Cerebellar nuclear complex (tissue), 1 donor: ENCODE data around the gene UPK3BL2.
"Not testable (repeated sequence)": the region's sequence is repeated elsewhere in the genome, so short reads cannot be mapped to it uniquely, and the experiment has no call there.

ENCODE experiments used
- DNase-seq, 2 experiments: peaks; one replicate each; lab custom pipeline; 2025; lab: John Stamatoyannopoulos, UW

UPK3BL2 gene

DNA sequence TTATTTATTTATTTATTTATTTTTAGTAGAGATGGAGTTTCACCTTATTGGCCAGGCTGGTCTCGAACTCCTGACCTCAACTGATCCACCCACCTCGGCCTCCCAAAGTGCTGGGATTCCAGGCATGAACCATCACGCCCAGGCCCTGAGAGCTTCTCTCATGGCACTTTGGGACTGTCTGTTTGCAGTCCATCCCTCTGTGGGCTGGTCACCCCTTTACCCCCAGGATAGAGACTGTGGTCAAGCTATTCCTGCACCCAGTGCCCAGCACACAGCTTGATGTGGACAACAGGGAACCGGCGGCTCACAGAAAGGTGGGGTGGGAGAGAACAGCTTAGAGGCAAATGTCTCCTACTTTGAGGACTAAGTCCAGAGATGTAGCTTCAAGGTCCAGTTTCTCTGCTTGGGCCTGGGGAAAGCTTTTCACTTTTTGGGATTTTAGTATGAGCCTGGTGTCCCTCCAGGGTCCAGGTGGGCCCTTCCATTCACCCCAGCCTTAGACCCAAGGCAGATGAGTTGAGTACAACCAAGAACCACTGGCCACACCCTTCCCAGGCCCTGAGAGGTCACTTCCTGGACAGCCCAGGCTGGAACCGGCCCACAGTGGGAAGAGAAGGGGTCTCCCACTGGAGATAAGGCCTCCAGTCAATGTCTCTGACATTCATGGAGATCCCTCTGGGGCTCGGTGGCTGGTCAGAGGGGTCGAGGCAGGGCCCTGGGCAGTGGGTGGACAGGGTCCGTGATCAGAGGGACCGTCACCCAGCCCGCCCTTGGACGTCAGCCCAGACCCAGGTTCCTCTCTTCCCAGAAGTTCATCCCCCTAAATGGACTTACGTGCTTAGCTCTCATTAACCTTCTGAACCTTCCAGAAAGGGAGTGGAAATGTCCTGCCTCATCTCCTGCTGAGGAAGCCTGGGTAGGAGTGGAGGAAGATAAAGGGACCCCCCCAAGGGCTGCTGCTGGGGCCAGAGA lies 15.4 kb downstream of the UPK3BL2 start:
- not testable (repeated sequence) for DNase-seq

DNA sequence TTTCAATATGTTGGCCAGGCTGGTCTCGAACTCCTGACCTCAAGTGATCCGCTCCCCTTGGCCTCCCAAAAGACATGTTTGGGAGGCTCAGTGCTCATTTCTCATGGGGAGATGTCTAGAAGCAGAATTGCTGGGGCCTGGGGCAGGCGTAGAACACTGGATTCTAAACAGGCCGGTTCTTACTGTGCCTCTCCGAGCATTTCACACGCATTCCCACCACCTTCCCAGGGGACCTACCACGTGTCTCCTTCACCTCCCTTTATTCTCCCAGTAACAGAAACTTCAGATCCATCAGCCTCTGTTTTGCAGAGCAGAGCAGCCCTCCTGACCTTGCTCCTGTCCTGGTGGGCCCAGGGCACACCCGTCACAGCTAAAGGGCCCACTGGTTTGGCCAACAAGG lies 16.3 kb downstream of the UPK3BL2 start:
- DNase-seq: not testable (repeated sequence)

DNA sequence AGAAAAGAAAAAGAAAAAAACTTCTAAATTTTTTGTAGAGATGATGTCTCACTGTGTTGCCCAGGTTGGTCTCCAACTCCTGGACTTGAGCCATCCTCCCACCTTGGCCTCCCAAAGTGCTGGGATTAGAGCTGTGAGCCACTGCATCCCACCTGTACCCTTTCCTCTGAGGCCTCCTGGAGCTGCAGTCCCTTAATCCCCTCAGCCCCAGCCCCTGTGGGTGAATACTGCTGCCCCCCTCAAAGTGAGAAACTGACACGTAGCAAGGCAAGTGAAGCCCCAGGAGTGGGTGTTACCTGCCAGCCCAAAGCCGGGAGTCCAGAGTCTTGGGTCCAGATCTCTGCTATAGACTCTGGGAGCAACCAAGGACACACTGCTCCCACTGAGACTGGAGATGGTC lies 18.7 kb downstream of the UPK3BL2 start:
- not testable (repeated sequence) for DNase-seq

DNA sequence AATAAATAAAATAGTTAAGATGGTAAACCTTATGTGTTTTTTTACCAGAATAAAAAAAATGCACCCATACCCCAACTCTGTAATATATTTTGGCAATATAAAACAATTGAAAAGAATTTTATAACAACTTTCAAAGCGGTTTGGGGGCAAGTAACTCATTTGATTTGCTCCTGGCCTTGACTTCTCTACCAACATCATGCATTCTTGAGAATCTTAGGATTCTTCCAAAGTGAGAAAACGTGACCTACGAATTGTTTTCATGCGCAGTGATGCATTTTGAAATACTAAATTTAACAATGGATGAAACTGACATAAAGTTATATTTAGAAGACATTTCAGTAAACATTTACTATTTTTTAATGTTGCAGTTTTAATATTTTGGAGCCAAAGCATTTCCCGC lies 22.7 kb downstream of the UPK3BL2 start:
- not testable (repeated sequence) for DNase-seq

DNA sequence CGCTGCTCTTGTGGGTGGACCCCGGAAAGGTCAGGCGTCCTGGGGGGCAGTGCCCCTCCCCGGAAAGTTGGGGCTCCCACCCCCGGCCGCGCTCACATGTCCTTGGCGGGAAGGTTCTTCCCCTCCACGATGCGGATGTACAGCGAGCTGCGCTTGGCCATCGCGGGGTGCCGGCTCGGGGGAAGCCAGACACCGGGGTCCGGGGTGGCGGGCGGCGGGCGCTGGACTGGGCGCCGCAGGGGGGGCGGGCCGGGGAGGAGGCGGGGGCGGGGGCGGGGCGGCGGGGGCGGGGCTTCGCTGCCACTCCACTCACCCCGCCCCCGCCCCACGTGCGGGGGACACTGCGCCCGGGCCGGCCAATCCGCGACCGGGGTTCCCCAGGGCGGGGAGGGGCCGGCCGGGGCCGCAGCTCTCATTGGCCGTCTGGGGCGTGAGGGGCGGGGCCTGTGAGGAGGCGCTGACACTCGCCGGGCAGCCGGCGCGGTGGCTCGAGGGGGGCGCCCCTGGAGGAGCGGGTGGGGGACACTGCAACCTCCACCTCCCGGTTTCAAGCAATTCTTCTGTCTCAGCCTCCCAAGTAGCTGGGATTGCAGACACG lies 25.8 kb downstream of the UPK3BL2 start, which contains the start of gene RASA4B:
TSS of gene RASA4B (minus strand) at position 228 of the 598 bp plus-strand sequence. CDS start at position 161, 67 bp downstream.
- DNase-seq: not testable (repeated sequence)

DNA sequence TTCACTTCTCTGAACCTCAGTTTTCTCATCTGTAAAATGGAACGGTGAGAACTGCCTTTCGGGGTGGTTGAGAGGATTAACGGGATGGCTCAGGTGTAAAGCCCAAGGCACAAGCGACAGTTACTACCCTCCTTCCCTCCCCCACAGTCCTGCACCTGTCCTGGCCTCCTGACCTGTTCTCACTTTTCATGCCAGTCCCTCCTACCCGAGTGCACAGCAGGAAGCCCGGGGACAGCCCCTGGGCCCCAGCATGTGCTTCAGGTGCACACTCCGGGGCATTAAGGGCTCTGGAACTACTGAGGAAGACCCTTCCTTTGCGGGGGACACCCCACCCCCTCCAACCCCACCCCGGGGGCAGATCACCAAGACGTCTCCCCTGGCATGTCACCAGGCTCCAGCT lies 26.5 kb downstream of the UPK3BL2 start:
- DNase-seq: not testable (repeated sequence)

DNA sequence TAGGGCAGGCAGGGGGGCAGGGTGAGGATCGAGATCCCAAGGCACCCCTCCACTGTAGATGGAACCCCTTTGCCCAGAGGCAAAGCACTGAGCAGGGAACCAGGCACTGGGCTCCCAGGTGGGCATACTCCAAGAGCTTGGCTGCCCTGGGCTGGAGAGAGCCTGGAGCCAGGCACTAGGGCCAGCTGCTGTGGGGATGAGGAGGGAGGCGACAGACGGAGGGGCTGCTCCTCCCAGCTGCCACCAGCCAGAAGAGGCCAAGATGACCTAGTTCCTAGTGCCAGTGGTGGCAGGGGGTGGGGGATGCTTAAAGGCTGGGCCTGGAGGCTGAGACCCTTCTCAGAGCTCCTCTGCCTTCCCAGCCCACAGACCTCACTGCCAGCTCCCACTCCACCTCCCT lies 27.6 kb downstream of the UPK3BL2 start:
- DNase-seq: not testable (repeated sequence)

DNA sequence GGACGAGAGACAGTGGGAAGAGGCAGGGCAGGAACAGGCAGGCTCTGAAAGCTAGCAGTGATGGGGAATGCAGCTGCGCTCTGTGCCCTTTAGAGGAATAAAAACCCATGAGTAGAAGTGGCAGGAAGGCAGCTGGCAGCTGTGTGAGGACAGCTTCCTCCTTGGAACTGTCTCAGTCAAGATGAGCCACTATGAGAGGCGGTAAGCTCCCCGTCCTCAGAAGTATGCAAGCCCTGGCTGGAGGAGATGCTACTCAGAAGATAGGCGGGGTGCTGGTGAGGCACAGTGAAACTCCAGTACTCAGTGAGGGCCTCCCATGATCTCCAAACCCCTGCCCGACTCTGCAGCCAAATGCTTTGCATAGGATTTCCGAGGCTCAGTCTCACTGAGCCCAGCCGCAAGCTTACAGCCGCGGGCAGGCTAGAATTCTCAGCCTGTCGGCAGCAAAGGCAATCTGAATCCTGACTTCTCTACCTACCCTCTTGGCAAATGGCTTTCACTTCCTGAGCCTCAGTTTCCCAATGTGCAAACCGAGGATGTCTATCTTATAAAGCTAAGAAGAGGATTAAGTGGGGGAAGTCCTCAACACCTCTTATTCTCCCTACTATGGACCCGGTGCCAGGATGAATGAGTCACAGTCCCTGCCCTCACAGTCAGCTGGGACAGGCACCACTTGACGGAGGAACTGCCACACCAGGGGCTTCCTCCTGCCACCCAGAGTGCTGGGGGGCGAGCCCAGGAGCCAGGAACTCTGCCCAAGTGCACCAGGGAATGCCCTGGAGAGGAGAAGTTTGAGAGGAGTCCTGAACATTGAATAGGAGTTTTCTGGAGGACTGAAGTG lies 28.4 kb downstream of the UPK3BL2 start:
- not testable (repeated sequence) for DNase-seq

DNA sequence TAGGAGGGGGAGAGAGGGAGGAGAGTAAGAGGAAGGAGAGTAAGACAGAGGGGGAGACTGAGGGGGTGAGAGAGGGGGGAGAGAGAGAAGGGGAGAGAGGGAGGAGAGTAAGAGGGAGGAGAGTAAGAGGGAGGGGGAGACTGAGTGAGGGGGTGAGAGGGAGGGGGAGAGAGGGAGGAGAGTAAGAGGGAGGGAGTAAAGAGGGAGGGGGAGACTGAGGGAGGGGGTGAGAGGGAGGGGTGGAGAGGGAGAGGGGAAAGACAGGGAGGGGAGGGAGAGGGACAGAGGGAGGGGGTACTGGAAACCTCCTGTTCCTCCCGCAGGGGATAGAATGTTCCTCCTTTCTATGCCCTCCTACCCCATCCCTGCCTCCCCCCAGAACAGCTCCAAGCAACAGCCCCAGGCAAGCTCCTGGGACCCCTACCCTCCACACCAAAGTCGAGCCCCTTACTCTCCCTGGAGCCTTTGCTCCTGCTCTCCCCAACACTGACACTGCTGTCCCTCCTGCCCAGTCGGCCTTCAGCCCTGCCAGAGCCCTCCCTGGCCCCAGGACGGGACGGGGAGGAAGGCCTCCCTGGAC lies 30.8 kb downstream of the UPK3BL2 start:
- not testable (repeated sequence) for DNase-seq

DNA sequence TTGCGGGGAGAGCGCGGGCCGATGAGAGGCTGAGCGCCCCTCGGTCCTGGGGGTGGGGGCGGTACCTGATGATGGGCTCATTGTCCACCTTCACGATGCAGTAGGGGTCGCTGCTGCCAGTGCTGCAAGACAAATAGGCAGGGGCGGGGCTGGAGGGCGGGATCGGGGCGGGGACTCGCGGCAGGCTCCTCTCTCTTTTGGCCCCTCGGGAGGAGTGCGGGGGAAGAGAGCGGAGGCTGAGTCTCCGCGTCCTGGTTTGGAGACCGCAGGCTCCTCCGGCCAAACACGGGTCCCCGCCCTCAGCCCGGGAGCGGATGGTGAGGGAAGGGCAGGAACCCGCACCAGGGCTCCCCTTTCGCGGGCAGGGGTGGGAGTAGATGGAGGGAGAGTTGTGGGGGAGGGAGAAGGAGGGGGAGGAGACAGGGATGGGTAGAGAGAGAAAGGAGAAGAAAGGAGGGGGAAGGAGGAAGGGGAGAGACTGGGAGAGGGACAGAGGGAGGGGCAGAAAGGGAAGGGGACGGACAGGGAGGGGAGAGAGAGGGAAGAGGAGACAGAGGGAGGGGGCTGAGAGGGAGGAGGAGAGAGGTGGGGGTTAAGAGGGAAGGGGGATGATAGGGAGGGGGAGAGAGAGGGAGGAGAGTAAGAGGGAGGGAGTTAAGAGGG lies 31.5 kb downstream of the UPK3BL2 start:
- DNase-seq: not testable (repeated sequence)

DNA sequence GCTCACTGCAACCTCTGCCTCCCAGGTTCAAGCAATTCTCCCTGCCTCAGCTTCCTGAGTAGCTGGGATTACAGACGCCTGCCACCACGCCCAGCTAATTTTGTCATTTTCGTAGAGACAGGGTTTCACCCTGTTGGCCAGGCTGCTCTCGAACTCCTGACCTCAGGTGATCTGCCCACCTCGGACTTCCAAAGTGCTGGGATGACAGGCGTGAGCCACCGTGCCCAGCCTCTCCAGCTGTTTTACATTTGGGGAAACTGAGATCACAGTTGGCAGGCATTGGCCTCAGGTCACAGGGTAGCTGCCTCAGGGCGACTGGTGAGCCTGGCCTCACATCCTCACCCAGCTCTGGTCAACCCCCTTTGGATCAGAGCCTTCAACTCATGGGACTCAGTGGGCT lies 32.9 kb downstream of the UPK3BL2 start:
- not testable (repeated sequence) for DNase-seq

DNA sequence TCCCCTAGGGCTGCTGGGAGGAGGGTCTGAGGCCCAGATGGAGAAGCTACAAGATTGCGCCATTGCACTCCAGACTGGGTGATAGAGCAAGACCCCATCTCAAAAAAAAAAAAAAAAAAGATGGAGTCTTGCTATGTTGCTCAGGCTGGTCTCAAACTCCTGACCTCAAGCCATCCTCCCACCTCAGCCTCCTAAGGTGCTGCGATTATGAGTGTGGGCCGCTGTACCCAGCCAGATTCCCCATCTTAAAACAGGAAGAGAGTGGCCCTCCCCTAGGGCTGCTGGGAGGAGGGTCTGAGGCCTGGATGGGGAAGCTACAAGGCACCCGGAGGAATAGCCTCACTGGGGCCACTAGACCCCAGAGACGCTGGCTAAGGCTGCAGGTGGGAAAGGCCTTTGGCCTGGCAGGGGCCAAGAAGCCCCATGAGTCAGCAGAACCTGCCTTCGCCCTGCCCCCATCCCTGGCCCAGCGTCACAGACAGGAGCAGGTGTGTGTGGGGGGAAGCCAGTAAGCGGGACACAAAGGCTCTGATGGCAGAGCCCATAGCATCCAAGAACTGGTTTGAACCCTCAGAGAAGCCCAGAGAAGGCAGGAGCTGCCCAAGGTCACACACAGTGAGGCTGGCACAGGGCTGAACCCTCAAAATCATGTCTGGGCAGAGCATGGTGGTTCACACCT lies 35.9 kb downstream of the UPK3BL2 start:
- not testable (repeated sequence) for DNase-seq

DNA sequence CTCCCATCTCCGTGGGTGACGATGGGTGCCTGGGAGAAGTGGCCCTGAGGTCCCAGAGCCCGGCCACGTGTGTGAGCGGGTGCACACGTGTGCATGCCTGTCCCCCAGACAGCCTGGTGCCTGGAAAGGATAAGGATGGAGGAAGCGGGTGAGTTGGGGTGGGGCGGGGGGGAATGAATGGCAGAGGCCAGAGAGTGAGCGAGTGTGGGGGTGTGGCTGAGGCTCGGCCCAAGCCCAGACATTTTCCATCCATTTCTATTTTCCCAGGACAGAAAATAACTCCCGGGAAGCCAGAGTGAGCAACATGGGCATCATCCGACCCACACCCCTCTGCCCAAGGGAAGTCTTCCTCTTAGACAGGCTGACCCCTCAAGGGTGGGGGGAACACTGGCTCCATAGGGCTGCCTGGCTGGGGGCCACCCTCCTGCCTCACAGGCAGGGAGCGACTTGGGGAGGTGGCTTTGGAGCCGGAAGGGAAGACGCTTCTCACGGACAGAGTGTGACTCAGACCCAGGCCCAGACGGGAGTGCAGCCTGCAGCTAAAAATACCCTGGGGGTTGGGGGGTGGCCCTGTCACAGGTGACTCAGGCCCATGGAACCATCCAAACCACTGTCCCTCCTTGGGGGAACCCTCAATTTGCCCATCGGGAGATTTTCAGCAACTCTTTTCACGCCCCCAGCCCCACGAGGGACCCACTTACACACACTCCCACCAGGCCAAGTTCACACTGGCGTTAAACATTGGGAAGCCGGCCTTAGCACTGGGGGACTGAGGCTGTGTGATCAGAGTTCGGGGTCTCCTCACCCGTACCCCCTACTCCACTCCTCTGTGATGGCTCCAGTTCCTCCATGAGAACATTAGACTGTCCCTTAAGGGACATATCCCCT lies 38.0 kb downstream of the UPK3BL2 start:
- not testable (repeated sequence) for DNase-seq

DNA sequence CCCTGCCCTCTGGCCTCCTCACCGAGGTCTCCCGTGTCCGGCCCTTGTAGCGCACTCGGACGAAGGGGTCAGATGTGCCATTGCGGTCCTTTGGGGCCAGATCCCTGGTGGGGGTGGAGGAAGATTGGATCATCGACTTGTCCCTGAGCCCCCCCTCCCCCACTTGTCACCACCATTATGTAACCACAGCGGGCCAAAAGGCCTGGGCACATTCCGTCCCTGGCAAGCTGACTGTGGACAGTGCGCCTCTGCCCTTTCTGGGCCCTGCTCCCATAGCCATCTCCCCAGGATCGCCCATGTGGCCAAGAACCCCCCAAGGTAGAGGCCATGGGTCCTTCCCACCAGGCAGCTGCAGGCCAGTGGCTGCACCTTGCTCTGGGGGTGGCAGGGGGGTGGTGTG lies 40.4 kb downstream of the UPK3BL2 start:
- not testable (repeated sequence) for DNase-seq

DNA sequence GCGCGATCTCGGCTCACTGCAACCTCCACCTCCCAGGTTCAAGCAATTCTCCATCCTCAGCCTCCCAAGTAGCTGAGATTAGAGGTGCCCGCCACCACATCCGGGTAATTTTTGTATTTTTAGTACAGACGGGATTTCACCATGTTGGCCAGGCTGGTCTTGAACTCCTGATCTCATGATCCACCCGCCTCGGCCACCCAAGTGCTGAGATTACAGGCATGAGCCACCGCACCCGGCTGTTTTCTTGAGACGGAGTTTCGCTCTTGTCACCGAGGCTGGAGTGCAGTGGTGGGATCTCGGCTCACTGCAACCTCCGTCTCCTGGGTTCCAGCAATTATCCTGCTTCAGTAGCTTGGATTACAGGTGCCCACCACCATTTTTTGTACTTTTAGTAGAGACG lies 45.2 kb downstream of the UPK3BL2 start:
- DNase-seq: not testable (repeated sequence)

DNA sequence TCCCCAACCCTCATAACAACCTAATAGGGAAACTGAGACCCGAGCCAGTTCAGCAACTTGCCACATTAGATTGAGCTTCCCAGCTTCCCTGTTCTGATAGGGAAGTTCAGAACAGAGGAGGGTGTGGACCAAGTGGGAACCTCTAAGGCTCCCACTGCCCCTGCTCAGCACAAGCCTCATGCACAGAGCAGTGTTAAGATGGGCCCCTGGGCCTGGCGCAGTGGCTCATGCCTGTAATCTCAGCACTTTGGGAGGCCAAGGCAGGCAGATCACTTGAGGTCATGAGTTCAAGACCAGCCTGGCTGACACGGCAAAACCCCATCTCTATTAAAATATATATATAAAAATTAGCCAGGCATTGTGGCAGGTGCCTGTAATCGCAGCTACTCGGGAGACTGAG lies 46.2 kb downstream of the UPK3BL2 start:
- DNase-seq: not testable (repeated sequence)

DNA sequence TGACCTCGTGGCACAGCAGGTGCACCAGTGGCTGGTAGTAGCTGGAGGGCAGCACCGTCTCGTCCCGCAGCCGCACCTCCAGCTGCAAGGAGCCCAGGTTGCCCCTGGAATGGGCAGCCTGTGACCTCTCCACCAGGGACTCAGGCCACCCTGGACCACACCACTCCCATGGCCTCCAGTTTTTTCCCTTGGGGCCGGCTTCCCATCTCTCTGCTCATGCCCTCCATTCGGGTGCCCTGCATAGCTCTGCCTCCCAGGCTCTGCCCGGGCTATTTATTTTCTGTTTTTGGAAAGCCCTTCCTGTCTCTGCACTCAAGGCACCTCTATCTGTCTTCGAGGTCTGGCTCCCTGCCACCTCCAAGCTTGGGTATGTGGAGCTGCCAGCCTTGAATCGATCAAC lies 46.6 kb downstream of the UPK3BL2 start:
- DNase-seq: not testable (repeated sequence)

DNA sequence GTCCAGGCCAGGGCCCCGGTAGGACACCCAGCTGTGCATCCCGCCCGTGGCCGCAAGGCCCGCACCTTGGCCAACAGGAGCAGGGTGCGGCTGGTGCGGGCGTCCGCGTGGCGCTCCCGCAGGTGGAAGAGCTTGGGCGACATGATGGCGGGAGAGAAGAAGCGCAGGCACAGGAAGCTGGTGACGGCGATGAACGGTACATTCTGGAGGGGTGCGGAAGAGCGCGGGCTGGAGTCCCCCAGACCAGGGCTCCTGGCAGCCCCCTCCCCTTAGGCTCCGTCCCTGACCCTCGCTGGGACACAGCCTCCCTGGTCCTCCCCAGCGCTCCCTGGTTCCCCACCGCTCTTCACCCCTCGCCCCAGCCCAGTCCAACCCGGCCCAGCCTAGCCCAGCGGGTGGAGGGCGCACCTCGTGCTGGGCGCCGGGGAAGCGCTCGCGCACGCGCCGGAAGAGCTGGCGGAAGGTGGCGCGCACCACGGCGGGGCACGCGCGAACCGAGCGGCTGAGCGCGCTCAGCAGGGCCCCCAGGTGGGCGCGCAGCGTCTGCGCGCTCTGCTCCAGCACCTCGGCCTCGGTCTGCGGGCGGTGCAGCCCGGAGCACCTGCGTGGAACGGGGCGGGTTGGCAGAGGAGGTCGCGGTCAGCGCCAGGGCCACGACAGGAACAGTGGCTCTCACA lies 48.9 kb downstream of the UPK3BL2 start:
- DNase-seq: not testable (repeated sequence)

DNA sequence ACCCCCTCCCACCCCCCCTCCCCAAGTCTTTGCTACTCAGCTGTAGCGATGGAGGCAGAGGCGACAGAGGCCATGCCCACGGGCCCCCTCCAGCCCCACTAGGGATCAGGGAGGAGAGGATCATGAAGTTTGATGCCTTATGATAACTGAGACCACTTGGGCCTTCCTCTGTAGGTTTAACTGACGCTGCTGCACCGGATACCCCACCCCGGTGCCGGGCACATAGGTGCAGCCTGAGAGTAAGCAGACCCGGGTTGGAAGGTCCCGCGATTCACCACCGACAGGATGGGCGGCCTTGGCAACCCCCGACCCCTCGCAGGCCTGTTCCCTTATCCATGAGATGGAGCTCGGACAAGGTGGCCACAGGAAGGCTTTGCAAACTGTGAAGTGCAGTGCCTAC lies 49.5 kb downstream of the UPK3BL2 start:
- DNase-seq: not testable (repeated sequence)
